ENCODE results near the gene SERPINI1.

Gene SERPINI1, protein sequence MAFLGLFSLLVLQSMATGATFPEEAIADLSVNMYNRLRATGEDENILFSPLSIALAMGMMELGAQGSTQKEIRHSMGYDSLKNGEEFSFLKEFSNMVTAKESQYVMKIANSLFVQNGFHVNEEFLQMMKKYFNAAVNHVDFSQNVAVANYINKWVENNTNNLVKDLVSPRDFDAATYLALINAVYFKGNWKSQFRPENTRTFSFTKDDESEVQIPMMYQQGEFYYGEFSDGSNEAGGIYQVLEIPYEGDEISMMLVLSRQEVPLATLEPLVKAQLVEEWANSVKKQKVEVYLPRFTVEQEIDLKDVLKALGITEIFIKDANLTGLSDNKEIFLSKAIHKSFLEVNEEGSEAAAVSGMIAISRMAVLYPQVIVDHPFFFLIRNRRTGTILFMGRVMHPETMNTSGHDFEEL

DNA sequence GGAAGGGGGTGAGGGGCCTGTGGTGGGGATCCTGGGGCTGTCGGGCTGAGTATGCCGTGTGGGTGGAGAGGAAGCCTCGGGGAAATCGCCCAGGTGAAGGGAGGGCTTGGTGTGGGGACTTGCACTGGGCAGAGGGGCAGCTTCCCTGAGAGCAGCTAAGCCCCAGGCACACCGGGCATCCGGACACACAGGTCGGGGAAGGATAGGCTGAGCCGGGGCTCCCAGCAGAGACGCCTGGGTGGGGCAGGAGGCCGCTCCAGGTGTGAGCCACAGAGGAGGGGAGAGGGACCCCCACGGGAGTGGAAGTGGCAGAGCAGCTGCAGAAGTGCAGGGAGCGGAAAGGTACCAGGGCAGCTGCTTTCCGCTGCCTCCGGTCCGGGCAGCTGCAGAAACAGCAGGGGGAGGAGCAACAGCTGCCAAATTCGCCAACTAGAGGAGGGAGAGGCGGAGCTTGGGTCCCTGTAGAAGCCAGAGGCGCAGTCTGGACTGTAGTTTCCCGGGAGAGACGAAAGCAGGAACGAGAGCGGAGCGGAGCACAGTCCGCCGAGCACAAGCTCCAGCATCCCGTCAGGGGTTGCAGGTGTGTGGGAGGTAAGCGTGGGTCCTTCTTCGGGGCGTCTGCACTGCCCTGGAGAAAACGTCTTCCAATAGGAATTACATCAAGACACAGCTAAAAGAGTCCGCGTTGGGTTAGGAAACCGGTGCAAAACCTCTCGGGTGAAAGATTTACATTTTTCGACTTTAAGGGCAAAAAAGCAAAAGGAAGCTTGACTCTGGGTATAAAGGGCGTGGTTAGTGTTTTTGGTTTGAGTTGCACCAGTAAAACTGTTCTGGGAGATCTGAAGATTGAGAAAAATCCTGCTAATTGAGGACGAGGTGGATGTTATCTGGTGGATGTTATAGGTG is at the start of gene SERPINI1:
SERPINI1 (plus strand) TSS at position 489 of the 906 bp plus-strand sequence. CDS start 53,408 bp downstream, outside the sequence.
- peak; percentile 35 to 46 (median 41) for DNase-seq (ENCODE audit: low read depth in 3 of 3, low spot score in 1 of 3)

DNA sequence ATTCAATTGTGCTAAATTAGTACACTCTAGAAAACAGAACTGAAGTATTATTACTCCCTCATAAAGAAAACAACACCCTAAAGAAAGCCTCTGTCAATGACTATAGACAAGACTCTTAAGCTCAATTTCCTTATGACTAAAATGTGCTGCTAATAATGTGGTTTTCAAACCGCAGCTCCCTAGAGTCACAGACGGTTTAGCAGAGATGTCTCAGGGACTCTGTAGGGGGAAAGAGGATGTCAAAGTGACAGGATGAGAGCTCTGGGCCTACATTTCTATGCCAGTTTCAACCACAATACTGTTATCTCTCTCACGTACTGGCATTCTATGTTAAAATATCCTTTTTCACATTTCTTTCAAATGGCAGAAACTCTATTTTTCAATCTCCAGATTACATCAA is 44.2 kb upstream of the SERPINI1 start:
- no peak for DNase-seq (ENCODE audit: low read depth in 3 of 3, low spot score in 1 of 3)

DNA sequence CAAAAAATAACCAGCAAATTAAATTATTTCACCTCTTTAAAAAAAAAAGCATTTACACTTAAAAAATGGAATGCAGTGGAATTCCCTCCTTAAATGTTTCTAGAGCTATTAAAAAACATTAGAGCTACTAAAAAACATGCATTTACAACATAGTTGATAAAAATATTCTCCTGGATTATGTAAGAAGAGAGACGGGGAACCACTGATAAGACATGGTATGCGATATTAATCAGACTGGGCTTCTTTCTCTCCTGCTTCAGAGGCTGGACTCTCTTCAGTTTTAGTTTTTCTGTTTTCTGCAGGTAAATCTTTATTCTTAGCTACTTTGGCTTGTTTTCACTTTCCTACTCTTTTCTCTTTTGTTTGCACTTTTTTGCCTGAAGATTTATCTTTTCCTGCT is 41.4 kb upstream of the SERPINI1 start:
- DNase-seq (ENCODE audit: low read depth in 3 of 3, low spot score in 1 of 3), result no peak

DNA sequence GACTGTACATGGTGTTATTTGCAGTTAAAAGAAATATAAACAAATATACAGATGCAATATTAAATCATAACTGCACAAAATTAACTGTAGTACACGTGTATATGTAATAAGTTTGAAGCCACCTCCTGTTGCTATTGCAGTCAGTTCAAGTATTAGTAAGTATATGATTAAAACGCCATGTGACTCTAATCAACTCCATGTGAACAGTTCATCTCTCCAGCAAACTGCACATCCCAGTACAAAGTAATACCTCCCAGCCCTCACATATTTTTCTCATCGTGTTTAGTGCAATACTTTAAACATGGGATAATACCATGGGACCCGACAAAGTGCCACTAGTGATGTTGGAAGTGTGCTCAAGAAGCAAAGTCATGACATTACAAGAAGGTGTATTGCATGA is 35.5 kb upstream of the SERPINI1 start:
- DNase-seq (ENCODE audit: low read depth in 3 of 3, low spot score in 1 of 3), result no peak

DNA sequence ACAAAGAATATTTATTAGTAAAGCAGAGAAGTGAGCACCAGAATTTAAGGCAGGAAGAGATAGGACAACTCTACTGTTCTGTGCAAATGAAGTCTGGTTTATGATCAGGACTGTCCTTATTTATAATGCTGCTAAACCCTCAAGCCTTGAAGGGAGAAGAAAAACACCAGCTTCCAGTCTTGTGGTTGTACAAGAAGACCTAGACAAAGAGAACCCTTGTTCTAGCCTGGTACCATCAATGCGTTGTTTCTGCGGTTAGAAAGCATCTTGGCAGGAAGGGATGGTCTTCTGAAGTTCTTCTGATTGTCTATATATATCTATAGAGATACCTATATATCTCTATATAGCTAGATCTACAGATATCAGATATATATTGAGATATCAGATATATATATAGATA is 34.6 kb upstream of the SERPINI1 start:
- DNase-seq (ENCODE audit: low read depth in 3 of 3, low spot score in 1 of 3), result no peak

DNA sequence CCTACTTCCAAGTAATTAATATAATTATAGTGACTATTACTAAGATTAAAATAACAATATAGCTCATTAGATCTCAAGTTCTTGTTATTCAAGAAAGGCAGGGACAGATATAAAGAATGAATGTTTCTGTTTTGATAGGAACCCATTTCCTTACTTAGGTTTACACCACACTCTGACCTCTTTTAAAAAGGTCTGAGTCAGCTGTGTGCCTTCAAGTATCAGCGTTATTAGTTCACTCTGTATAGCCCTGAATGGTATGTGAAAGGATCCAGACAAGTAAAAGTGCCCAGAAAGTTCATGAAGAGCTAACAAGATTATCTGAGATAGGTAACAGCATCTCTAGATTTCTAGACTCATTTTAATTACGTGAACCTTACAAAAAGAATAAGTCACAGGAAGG is 29.7 kb upstream of the SERPINI1 start:
- DNase-seq (ENCODE audit: low read depth in 3 of 3, low spot score in 1 of 3), result no peak

DNA sequence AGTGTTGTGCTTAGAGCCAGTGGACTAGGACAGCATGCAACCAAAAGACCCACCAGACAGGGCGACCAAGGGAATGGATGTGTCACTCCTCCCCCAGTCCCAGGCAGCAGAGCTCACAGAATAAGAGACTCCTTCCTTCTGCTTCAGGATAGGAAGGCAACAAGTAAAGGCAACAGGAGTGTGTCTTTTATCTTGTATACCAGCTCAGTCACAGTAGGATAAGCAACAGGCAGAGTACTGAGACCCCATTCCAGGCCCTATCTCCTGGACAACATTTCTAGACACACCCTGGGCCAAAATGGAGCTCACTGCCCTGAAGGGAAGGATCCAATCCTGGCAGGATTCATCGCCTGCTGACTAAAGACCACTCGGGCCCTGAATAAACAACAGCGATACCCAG is 25.8 kb upstream of the SERPINI1 start:
- DNase-seq (ENCODE audit: low read depth in 3 of 3, low spot score in 1 of 3), result no peak

DNA sequence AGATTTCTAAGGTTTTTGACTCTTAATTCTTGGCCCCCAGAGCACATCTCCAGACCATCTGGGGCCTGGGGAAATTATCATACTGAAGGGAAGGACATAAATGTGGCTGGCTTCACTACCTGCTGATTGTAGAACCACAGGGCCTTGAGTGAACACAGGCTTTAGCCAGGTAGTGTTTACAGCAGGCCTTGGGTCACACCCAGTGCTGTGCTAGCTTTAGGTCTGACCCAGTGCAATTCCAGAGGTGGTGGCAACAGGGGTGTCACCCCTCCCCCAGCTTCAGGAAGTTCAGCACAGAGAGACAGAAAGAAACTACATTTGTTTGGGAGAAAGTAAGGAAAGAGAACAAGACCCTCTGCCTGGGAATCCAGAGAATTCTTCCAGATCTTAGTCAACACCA is 25.0 kb upstream of the SERPINI1 start:
- DNase-seq (ENCODE audit: low read depth in 3 of 3, low spot score in 1 of 3), result no peak

DNA sequence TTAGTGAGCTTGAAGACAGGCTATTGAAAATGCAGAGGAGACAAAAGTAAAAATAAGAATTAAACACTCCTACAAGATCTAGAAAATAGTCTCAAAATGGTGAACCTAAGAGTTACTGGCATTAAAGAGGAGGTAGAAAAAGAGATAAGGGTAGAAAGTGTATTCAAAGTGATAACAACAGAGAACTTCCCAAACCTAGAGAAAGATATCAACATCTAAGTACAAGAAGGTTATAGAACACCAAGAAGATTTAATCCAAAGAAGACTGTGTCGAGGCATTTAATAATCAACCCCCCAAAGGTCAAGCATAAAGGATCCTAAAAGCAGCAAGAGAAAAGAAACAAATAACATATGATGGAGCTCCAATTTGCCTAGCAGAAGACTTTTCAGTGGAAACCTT is 24.1 kb upstream of the SERPINI1 start:
- DNase-seq (ENCODE audit: low read depth in 3 of 3, low spot score in 1 of 3), result no peak

DNA sequence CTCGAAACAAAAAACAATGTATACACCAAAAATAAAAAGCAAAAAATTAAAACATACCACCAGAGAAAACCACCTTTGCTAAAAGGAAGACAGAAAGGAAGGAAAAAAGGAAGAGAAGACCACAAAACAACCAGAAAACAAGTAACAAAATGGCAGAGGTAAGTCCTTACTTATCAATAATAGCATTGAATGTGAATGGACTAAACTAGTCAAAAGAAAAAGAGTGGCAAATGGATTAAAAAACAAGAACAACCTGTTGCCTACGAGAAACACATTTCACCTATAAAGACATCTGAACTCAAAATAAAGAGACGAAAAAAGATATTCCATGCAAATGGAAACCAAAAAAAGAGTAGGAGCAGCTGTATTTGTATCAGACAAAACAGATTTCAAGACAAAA is 23.1 kb upstream of the SERPINI1 start:
- DNase-seq (ENCODE audit: low read depth in 3 of 3, low spot score in 1 of 3), result no peak

DNA sequence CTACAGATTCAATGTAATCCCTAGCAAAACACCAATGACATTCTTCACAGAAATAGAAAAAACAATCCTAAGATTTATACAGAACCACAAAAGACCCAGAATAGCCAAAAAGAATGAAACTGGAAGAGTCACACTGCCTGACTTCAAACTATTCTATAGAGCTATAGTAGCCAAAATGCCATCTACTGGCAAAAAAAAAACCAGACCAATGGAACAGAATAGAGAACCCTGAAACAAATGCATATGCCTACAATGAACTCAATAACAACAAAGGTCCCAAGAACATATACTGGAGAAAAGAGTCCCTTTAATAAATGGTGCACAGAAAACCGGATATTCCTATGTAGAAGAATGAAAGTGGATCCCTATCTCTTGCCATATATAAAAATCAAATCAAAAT is 20.6 kb upstream of the SERPINI1 start:
- no peak for DNase-seq (ENCODE audit: low read depth in 3 of 3, low spot score in 1 of 3)

DNA sequence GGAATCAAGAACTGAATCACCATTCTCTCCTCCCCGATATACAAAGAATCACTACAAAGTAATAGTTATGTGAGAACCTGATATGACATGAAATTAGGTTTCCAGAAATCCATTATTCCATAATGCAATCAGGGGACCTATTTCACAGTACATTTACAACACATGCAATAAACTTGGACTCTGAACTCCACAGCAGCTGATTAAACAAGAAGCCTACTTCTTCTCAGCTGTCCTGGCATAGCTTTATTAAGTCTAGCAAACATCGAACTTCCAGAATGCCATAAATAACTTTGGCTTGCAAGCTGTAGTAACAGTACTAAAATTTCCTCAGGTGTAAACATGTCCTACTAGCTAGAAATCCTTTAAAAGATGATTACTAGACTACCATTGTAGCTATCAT is 18.6 kb upstream of the SERPINI1 start:
- no peak for DNase-seq (ENCODE audit: low read depth in 3 of 3, low spot score in 1 of 3)

DNA sequence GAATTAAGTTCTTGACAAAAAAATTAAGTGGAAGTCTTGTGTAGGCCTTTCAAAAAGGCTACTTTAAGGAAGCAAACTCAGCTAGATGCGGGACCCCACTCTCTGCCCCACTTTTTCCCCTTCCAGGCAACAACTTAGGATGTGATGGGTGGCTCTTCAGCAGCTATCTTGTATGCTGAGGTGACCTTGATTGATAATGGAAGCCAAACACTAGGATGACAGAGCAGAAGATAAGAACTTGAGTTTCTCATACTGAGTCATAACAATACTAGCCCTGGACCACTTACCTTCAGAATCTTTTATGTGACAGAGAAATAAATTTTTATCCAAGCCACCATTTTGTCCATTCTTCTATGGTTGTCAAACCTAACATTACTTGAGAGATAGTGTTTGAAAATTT is 16.9 kb upstream of the SERPINI1 start:
- DNase-seq (ENCODE audit: low read depth in 3 of 3, low spot score in 1 of 3), result no peak

DNA sequence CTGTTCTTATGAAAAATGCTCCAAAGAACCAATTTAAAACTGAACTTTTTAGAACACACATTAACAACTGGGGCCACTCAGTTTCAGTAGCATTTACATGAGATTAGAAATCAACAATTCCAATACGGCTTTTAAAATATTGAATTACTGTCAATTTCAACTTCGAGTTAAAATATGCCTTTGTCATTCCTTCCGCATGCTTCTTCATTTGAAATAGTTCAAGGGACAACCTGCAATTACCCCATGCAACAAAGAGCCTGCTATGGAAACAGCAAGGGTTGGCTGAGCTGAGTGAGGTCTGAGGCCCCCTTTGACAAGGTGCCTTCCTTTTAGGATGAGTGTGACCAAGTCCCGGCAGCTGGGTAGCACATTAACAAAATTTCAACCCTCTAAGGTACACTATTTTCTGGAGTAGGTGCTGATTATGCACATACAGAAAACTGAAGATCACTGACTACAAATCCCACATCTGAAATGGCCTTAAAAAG is 12.5 kb upstream of the SERPINI1 start:
- DNase-seq (ENCODE audit: low read depth in 3 of 3, low spot score in 1 of 3), result no peak

DNA sequence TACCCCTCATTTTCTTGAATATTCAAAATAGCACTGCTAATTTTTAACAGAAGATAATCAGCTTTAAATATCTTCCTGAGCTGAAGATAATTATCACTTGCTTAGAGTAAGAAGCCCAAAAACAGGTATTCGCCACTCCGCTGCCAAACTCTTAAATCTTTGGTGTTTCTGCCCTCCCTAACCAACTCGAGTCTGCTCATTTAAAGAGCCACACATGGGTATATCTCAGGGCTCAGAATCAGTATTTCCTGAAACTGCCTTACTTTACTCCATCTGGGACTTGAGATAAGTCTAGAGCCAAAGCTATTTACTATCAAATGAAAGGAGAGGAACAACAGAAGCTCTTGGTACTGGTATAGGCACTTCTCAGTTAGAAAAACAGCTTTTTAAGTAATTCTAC is 11.6 kb upstream of the SERPINI1 start:
- DNase-seq (ENCODE audit: low read depth in 3 of 3, low spot score in 1 of 3), result no peak

DNA sequence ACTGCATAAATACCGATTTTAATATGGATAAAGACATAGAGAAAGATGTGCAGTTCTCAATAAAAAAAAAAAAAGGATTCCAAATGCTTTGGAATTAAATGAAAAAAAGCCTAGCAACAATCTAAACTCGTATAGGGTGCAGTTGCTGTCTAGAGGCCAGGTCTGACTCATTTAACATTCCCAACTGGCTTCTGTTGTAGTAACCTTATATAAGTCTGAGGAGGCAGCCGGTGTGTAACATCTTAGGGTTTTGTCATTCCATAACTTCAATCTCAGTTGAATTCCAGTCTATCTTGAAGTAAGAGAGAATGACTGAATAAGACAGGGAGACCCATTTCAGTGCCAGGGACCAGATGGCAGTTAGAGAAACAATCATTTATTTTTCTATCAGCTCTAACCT is 7.3 kb upstream of the SERPINI1 start:
- DNase-seq (ENCODE audit: low read depth in 3 of 3, low spot score in 1 of 3), result no peak

DNA sequence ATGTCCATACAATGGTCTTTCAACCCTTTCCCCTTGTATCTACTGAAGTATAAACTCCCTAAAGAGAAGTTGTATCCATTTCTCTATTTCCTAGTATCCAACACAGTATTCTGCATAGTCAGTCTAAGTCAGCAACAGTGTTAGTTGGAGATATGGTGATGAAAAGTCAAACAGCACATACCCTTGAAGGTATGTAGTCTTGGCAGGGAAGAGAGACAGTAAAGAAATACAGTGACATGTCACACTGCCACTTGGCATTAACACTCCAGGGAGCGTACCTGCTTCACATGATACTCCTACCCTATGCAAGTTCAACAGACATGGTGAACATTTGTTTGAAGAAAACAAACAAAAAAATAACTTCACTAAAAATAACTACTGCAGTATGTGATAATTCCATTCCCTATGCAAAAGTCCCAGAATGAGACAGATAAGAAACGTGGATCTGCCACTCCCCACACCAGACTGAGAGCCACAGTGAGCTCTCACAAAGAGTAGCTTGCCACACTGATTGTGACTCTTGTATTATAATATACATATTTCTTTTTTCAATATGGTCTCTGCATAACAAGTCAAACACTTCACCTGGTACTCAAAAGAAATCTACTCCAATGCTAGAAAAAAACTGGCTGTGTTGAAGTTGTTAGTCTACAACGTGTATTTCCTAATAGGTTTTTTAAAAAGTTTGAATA is 6.7 kb upstream of the SERPINI1 start:
- DNase-seq (ENCODE audit: low read depth in 3 of 3, low spot score in 1 of 3), result no peak

DNA sequence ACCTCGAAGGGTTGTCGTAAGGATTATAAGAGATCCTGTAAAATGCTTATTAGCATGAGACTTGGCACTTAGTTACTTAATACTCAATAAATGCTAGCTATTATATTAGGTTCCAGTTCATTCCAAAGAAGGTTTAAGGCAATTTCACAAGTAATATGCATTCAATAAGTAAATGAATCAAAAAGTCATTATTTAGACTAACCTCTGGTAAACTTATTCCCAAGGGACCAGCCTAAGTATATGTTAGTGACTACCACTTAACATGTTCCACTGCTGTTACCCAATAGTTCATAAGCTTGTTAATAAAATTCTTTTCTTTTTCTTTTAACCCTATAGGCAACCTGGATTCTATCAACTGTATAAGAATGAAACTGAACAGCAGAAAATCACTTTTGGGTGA is 5.9 kb upstream of the SERPINI1 start:
- no peak for DNase-seq (ENCODE audit: low read depth in 3 of 3, low spot score in 1 of 3)

DNA sequence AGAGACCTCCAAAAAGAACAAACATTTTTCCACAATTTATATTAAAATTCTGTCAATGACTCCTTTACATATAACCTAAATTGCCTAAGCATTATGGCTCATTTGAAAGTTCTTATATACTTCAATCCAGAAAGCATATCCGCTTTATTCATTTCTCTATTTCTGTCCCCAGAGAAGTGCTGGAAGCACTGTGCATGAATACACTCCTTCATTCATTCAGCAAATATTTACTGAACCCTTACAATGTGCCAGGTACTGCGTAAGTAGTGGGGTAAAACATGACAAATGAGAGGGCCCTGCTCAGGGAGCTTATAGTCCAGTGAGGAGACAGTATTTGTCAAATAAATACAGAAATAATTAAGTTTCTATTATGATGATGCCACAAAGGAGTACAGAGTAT is 4.1 kb upstream of the SERPINI1 start:
- DNase-seq (ENCODE audit: low read depth in 3 of 3, low spot score in 1 of 3), result no peak

DNA sequence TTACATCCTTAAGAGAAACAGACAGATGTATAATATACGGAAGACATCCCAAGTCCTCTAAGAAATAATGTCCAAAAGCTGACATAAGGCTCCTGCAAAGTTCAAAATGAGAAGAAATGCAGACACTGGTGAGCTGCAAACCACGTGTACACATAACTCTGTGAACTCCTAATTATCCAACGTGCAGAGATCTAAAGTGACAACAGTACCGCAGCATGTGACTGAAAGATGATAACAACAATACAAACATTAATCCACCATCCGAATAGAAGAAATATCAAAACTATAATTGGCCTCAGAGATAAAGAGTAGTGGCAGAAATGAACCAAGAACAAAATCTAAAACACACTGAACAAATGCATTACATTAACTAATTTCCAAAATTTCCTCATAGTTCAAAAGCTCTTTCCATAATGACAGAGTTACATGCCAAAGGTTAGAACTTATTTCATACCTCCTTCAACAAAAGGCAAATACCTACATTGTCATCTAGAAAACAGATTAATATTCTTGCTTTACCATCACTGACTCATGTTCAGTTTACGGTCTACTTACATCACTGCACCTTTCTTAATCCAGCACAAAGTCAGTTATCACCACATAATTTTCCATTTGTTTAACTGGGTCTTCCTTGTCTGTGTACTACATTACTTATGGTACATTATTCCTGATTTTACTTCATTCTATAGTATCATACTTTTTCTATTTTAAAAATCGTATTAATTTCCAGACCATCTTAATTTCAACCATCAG is 3.0 kb upstream of the SERPINI1 start:
- DNase-seq (ENCODE audit: low read depth in 3 of 3, low spot score in 1 of 3), result no peak

DNA sequence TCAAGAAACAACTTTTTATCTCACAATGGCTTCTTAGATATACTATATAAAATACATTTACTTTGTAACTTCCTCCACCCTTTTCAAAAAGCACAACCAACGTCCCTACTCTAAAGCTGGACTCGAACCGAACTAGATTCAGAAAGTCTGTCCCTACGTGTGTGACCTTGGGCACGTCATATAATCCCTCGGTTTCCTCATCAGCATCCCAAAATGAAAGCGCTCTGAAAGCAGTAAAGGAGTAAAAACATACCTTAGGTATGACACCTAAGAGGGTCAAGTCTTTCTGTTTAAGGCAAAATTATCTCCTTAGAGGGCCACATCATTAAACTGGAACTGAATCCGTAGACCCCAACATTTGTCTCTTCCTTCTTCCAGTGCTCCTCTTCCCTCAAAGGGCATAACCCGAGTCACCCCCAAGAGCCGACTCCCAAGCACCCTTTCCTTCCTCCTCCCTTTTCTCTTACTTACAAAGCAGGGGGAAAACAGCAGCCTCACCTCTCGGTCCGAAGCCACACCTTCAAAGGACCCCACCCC is 1.5 kb upstream of the SERPINI1 start:
- DNase-seq (ENCODE audit: low read depth in 3 of 3, low spot score in 1 of 3), result no peak

All from stimulated activated CD4-positive, alpha-beta T cell treated with anti-CD3 and anti-CD28 coated beads, TNF-alpha, amount 100 ng/mL, for 1 hour (primary cell).